Bone marrow (tissue), 2 donors: ENCODE data around the gene KLHDC7A.
"Not testable (repeated sequence)": the region's sequence is repeated elsewhere in the genome, so short reads cannot be mapped to it uniquely, and the experiment has no call there.

ENCODE experiments used
- DNase-seq, 2 donors: peaks; one replicate each; lab custom pipeline; 2025; lab: John Stamatoyannopoulos, UW

The KLHDC7A gene

GRCh38 chr1:18480315-18481189, at the start of gene KLHDC7A:
KLHDC7A (plus strand) TSS chr1:18480930; CDS start chr1:18480982, 52 bp downstream.
- DNase-seq, result no peak

DNA sequence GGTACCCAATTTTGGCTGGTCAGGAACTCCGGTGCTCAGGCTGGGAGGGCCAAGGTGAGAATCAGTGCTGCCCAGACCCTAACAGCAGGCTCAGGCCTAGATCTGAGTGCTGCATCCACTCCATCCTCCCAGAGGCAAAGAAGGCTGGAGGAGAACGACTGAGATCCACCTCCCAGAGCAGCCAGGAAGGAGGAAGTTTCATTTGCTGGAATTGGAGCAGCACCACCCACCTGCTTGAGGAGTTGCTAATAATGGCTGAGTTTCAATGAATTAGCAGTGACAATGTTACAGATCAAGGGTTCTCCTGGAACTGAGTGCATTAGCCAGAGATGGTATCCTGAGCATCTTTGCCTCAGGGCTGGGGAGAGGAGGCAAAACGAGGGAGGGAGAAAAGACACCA, 46.7 kb upstream of the KLHDC7A start:
- no peak for DNase-seq

DNA sequence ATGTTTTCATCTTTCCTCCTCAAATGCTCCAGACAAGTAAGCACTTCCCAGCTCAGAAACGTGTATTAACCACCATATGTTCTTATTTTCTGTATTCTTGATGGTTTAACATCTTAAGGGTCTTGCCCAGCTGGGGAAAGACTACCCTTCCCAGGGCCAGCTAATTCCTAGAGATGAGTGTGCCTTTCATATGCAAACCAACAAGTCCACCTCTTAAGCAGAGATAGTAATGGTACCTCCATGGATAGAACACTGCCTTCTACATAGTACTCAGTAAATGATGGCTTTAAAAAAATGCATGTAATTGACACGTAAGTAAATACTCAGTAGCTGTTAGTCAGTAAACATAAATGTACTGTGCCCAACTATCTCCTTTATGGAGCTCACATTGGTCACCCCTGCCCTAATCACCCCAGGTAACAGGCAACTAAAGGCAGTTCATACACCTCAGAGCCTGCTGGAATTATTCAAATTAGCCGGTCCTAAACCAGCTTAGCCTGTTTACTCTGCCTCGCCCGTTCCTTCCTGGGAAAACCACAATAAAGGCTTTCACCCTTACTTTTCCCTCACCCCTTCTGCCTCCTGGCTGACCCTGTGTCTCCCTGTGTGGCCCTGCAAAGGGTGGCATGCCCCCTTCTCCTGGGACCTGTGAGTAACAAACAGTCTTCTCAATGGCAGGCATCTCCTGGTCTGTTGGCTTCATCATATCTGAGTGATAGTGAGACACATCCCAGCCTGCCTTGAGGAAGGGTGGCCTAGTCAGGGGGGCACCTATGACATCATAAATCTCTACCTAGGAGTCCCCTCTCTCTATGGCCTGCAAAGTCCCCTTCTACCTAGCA, 40.1 kb upstream of the KLHDC7A start:
- no peak for DNase-seq

DNA sequence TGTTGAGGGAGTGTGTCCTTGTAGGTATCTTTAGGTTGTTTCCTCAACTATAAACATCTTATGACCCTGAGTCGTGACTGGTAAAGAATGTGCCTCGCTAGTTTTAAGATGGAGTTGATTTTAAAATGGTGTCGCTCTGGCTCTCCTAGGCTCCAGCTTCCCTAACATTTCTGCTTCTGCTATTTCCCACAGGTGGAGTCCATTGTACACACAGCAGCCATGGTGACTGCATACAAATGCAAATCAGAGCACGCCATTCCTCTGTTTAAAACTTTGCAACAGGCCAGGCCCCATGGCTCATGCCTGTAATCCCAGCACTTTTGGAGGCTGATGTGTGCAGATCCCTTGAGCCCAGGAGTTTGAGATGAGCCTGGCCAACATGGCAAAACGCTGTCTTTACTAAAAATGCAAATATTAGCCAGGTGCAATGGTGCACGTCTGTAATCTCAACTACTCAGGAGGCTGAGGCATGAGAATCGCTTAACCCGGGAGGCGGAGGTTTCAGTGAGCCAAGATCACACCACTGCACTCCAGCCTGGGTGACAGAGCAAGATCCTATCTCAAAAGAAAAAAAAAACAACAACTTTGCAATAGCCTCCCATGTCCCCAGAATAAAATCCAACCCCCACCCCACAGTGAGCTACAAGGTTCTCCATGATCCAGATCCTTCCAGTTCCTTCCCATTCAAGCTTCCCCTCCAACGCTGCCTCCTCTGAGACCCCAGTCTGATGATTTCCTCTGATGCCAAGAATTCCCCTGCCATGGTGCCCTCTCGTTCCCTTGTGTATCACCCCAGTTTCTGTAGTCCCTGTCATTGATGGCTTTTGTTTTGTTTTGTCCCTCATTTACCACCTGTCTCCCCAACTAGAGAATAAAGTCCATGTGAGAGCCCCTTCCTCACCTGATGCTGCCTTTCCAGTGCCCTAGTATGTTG, 36.9 kb upstream of the KLHDC7A start:
- no peak for DNase-seq

- no peak for DNase-seq
These were observed 36.2 kb upstream of the KLHDC7A start for GRCh38 chr1:18444563-18444962.

DNA sequence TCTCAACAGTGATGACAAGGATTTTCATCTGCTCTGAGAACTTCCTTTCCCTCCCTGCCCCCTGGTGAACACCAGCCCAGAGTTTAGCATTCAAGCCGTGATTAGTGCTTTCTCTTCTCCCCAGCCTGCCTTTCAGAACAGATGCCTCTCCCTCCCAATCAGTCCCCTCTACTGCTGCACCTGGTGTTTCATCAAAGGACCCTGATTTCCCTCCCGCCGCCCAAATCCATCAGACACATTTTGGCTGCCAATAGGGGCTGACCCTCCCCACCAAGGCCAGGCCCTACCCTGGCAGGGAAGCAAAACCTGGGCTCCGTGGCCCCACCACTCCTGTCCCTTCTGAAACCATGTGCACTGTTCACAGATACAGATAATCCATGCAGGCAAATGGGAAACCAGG, 34.0 kb upstream of the KLHDC7A start:
- no peak for DNase-seq

DNA sequence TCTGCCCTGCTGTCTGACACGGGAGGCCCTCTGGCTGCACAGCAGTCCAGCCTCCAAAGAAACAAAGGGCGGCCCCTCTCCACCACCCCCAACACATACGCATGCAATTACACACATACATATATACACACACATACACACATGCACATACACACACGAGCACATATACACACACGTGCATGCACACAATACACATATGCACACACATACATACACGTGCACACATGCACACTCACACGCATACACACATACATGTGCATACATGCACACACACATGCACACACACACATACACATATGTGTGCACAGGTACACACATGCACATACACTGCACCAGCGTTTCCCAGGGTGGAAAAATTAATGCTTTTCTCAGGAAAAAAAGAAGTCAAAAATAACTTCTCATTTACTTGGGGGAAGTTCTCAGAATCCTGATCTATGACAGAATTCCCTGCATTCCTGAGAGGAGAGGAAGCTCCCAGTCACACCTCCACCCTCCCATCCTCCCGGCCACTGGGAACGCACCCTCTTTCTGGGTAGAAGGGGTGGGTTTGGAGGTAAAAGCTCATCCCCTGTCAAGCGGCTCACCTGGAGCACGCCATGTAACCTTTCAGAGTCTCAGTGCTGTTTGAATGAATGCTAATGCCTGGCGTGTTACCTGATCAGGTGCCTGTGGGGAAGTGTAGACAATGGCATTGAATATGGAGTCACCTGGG, 33.1 kb upstream of the KLHDC7A start:
- no peak for DNase-seq

GRCh38 chr1:18448889-18449288, 31.8 kb upstream of the KLHDC7A start:
- no peak for DNase-seq

- no peak for DNase-seq
These were observed 28.2 kb upstream of the KLHDC7A start for GRCh38 chr1:18452550-18452949.

DNA sequence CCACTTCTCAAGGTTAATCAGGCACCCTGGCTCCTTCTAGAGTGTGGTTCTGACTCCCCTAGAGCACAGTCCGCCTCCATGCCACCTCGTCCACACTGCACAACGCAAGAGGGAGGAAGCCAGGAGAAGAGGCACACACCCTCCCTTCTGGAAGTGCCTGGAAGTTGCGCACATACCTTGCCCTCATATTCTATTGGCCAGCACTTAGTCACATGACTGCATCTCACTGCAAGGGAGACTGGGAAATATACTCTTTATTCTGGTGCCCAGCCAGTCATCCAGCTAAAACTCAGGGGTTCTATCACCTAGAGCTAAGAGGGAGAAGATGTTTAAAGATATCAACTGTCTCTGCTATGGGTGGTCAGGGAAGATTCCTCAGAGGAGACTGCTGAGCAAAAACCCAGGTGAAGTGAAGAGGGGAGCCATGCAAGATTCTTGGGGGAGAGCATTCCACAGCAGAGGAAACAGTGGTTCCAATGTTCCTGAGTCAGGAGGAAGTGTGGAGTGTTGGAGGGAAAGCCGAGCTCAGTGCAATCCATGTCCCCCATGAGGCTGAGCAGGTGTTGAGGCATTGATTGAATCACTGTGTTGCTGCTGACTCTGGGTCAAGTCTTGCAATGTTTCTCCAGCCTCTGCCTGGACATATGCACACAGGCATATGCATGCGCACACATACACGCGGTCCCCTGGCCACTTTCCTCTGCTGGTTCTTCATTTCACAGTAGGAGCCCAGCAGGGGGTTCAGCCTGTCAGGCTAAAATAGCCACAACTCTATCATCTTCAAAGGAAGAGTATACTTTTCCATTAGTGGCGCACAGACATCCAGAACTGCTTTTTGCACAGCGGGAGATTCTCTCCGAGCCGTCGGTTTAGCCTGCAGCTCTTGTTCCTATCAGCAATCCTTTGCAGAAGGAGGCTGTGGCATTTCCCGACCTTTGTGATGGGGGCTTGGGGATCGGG, 22.3 kb upstream of the KLHDC7A start:
- DNase-seq, result no peak

DNA sequence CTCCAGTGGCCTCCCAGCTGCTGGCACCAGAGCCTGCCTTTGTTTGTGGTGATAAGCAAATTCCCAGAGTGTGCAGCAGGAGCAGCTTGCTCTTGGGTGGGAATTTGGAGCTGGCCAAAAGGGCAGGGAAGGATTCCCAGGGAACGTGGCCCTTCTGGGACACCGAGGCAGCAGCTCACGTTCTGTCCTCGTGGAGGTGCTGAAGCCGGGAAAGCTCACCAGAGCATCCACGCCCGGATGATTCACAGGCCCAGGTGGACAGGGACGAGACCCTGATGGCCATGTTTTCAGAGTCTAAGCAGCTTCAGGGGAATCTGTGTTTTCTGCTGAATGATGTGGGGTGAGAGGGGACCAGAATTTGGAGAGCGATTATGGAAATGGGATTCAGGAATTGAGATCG, 19.1 kb upstream of the KLHDC7A start:
- DNase-seq, result no peak

- not testable (repeated sequence) for DNase-seq
These were observed 18.2 kb upstream of the KLHDC7A start for GRCh38 chr1:18462517-18462916.

DNA sequence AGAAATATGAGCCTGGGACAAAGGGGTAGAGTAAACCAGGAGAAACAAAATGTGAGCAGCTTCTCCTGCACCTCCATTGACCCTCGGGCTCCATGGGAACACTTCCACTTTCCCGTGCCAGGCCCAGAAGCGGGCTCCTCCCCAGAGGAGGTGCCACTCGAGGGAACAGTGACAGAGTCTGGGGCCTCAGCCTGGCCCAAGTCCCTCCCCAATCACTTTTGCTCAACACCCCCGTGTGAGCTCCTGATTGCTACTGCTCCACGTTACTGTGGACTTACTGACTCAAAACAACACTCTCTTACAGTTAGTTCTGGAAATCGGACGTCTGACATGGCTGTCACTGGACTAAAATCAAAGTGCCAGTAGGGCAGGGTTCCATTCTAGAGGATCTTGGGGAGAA, 17.7 kb upstream of the KLHDC7A start:
- no peak for DNase-seq

DNA sequence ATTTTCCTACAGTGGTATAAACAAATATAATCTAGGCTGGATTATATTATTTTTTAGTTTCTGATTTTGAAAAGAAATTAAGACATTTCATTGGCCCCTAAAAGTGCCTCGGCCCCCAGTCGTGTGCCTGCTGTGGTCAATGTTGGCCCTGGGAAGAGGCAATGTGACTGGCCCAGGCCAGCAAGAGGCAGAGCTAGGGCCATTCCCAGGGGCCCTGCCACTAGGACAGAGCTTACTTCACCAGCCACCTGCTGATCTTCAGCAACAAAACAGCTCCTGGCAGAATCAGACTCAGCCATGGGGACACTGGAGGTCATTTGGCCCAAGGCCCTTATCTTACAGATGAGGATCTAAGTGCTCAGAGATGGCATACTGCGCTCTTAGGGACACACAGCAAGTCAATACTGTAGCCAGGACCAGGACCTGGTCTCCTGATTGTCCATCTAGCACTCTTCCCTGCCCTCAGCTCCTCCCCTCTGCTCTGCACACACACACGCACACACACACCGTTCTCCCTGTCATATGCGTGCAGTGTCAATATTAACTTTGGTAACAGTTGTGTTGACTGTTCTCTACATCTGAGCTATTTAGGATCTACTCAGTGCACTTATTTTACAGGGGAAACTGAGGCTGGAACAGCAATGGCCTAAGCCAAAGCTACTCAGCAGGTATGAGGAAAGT, 16.6 kb upstream of the KLHDC7A start:
- no peak for DNase-seq

DNA sequence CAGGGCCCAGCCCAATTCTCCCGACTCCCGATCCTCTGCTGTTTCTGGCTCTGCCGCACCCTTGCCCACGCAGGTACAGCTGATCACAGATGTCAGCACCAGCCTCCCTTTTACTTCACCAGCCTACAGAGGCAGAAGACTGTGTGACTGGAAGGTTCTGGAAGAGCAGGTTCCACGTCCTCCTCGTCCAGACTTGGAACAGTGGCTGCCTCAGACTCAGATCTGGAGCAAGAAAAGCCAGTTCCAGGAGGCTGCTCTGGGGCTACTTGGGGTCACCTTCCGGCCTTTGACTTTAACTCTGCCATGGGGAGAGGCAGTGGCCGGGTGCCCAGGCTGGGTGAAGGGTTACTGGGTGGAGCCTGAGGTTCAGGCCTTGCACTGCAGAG, 16.1 kb upstream of the KLHDC7A start:
- DNase-seq, result no peak

GRCh38 chr1:18466676-18467075, 14.1 kb upstream of the KLHDC7A start:
- DNase-seq, result no peak

- DNase-seq, result no peak
These were observed 12.2 kb upstream of the KLHDC7A start for GRCh38 chr1:18468570-18468969.

- no peak for DNase-seq
These were observed 11.2 kb upstream of the KLHDC7A start for GRCh38 chr1:18469514-18469913.

DNA sequence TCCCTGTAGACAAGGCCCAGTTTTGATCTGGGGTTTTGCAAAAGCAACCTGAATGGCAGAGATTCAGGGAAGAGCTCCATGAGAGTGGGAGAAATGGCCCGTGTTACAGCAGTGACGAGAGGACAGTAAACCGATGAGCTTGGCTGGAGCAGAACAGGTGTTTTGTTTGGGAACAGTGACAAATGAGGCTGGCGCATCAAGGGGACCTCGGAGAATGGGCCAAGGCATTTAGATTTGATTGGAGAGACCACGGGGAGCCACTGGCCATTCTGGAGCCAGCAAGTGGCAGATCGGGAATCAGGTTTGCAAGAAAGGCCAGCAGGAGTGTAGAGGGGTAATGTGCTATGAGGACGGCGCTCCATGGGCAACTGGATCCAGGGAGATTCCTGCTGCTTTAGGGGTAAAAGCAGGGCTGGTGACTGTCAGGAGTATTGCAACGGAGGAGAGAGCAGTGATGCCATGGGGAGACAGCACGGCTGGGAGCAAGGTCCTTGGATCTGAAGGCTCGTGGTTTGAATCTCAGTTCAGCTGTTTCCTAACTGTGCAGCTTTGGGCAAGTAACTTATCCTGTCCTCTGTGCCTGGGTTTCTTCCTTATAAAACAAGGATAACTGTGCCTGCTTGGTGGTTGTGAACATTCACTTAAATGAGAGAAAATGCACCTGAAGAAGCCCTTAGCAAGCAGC, 9.9 kb upstream of the KLHDC7A start:
- no peak for DNase-seq
